ENCODE measurements around the gene SDK1. TPM values are rescaled to one million over a fixed set of nuclear protein-coding genes. Genes with fewer than 3 reads are reported as not detected.

The SDK1 gene
- total and polyA plus RNA-seq, 10 of the 15 experiments (the other 5 are each of a cell fraction or from before 2014, with no cell fraction given), result 0.14 to 0.33 TPM; not detected in 8

DNA sequence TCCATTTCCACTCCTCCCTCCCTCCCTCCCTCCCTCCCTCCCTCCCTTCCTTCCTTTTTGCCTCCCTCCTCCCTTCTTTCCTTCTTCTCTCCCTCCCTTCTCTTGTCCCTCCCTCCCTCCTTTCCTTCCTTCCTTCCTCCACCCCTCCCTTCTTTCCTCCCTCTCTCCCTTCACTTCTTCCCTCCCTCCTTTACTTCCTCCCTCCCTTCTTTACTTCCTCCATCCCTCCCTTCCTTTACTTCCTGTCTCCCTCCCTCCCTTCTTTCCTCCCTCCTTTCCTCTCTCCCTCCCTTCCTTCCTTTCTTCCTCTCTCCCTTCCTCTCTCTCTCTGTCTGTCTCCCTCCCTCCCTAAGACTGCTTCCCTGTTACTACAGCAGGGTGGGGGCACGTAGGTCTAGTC is 782.5 kb downstream of the SDK1 start:
- H3K79me2 ChIP-seq (ENCODE audit: control insufficient read depth, insufficient read depth, low read length), result no peaks in the 10 kb centered on the region

More for the DNA sequence above, 782.5 kb downstream of the SDK1 start:
- H3K4me3 ChIP-seq, result no peak overlapping the region
- TF ChIP-seq YBX1 (IDR thresholded peaks at IDR 0.05) (no peak), RELA (IDR thresholded peaks at IDR 0.05; ENCODE audit: borderline replicate concordance, partially characterized antibody) (no peak), RAD51 (IDR thresholded peaks at IDR 0.05) (no peak), NBN (IDR thresholded peaks at IDR 0.05) (no peak), TBL1XR1 (IDR thresholded peaks at IDR 0.05; ENCODE audit: low read depth, low read length) (no peak), MXI1 (IDR thresholded peaks at IDR 0.05; ENCODE audit: low read depth, low read length) (no peak), ZNF274 (IDR thresholded peaks at IDR 0.05; ENCODE audit: insufficient read depth, insufficient read length) (no peak), RCOR1 (conservative IDR thresholded peaks at IDR 0.05; ENCODE audit: low read depth, low read length) (no peak), CHD1 (IDR thresholded peaks at IDR 0.05; ENCODE audit: low read depth, low read length) (no peak), YY1 (IDR thresholded peaks at IDR 0.05; ENCODE audit: low read depth, low read length) (no peak), ZNF217 (IDR thresholded peaks at IDR 0.05) (no peak), CHD4 (IDR thresholded peaks at IDR 0.05) (no peak), NR2C2 (IDR thresholded peaks at IDR 0.05; ENCODE audit: borderline replicate concordance, control insufficient read depth, insufficient read length, low read depth) (no peak), RB1 (IDR thresholded peaks at IDR 0.05; ENCODE audit: borderline replicate concordance) (no peak), NFIC (IDR thresholded peaks at IDR 0.05; ENCODE audit: low read depth, low read length) (no peak)
- TF ChIP-seq, protein P1, sequence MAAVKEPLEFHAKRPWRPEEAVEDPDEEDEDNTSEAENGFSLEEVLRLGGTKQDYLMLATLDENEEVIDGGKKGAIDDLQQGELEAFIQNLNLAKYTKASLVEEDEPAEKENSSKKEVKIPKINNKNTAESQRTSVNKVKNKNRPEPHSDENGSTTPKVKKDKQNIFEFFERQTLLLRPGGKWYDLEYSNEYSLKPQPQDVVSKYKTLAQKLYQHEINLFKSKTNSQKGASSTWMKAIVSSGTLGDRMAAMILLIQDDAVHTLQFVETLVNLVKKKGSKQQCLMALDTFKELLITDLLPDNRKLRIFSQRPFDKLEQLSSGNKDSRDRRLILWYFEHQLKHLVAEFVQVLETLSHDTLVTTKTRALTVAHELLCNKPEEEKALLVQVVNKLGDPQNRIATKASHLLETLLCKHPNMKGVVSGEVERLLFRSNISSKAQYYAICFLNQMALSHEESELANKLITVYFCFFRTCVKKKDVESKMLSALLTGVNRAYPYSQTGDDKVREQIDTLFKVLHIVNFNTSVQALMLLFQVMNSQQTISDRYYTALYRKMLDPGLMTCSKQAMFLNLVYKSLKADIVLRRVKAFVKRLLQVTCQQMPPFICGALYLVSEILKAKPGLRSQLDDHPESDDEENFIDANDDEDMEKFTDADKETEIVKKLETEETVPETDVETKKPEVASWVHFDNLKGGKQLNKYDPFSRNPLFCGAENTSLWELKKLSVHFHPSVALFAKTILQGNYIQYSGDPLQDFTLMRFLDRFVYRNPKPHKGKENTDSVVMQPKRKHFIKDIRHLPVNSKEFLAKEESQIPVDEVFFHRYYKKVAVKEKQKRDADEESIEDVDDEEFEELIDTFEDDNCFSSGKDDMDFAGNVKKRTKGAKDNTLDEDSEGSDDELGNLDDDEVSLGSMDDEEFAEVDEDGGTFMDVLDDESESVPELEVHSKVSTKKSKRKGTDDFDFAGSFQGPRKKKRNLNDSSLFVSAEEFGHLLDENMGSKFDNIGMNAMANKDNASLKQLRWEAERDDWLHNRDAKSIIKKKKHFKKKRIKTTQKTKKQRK (IDR thresholded peaks at IDR 0.05; ENCODE audit: low read depth, low read length), result no peak
- TF ChIP-seq, protein P2, sequence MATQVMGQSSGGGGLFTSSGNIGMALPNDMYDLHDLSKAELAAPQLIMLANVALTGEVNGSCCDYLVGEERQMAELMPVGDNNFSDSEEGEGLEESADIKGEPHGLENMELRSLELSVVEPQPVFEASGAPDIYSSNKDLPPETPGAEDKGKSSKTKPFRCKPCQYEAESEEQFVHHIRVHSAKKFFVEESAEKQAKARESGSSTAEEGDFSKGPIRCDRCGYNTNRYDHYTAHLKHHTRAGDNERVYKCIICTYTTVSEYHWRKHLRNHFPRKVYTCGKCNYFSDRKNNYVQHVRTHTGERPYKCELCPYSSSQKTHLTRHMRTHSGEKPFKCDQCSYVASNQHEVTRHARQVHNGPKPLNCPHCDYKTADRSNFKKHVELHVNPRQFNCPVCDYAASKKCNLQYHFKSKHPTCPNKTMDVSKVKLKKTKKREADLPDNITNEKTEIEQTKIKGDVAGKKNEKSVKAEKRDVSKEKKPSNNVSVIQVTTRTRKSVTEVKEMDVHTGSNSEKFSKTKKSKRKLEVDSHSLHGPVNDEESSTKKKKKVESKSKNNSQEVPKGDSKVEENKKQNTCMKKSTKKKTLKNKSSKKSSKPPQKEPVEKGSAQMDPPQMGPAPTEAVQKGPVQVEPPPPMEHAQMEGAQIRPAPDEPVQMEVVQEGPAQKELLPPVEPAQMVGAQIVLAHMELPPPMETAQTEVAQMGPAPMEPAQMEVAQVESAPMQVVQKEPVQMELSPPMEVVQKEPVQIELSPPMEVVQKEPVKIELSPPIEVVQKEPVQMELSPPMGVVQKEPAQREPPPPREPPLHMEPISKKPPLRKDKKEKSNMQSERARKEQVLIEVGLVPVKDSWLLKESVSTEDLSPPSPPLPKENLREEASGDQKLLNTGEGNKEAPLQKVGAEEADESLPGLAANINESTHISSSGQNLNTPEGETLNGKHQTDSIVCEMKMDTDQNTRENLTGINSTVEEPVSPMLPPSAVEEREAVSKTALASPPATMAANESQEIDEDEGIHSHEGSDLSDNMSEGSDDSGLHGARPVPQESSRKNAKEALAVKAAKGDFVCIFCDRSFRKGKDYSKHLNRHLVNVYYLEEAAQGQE (IDR thresholded peaks at IDR 0.05; ENCODE audit: low read depth, low read length), result no peak
- TF ChIP-seq, protein P3, sequence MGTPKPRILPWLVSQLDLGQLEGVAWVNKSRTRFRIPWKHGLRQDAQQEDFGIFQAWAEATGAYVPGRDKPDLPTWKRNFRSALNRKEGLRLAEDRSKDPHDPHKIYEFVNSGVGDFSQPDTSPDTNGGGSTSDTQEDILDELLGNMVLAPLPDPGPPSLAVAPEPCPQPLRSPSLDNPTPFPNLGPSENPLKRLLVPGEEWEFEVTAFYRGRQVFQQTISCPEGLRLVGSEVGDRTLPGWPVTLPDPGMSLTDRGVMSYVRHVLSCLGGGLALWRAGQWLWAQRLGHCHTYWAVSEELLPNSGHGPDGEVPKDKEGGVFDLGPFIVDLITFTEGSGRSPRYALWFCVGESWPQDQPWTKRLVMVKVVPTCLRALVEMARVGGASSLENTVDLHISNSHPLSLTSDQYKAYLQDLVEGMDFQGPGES (IDR thresholded peaks at IDR 0.05), result no peak
- no peak for FAIRE-seq
- no peaks in the 10 kb centered on the region for H3K36me3 ChIP-seq (ENCODE audit: control insufficient read depth in 2 of 2, insufficient read depth in 2 of 2, low read length in 1 of 2)
- CTCF ChIA-PET, result no interaction called here
- in situ Hi-C loops (cut with MboI) (no loop called here), intact Hi-C loops (cut with micrococcal nuclease; ENCODE audit: unreplicated experiment) (no loop called here)
- no TSS peak for BruUV-seq (replicated peaks)
- DNase-seq (ENCODE audit: low read depth, low spot score), result no peak
- H3K9me3 ChIP-seq (replicated peaks; ENCODE audit: control insufficient read depth, insufficient read depth, low read length), result no peaks in the 10 kb centered on the region; the same call in 2 of the 3 replicates
- 50% methylated on average over 1 of the region's 1 CpG for WGBS (ENCODE audit: insufficient coverage, insufficient replicate concordance, low lambda C conversion rate, missing lambda C conversion rate)
- H3K4me2 ChIP-seq (ENCODE audit: control insufficient read depth, insufficient read depth), result no peak overlapping the region
- no peaks in the 10 kb centered on the region for H3K27me3 ChIP-seq (replicated peaks in 1 of 2; ENCODE audit: control insufficient read depth in 2 of 2, insufficient read depth in 2 of 2, low read length in 1 of 2)
- ATAC-seq, result no peak
- H4K20me1 ChIP-seq (ENCODE audit: control insufficient read depth, insufficient read depth), result no peaks in the 10 kb centered on the region
- POLR2A ChIA-PET, result no interaction called here
- no peak overlapping the region for H3K27ac ChIP-seq (ENCODE audit: control insufficient read depth, insufficient read depth)
- SMC1A ChIA-PET (ENCODE audit: uncharacterized antibody, unreplicated experiment), result no interaction called here
- H3K9ac ChIP-seq (ENCODE audit: control insufficient read depth, insufficient read depth, low read length), result no peak overlapping the region
- RAD21 ChIA-PET (ENCODE audit: unreplicated experiment), result no interaction called here
- H2AFZ ChIP-seq (ENCODE audit: control insufficient read depth, low read depth, low read length), result no peak overlapping the region
- no peaks in the 10 kb centered on the region for H3K4me1 ChIP-seq (ENCODE audit: control insufficient read depth, insufficient read depth, low read length)

Data from GM12878 (cell line).